ENCODE measurements around the gene POC1B. TPM values are rescaled to one million over a fixed set of nuclear protein-coding genes. Genes with fewer than 3 reads are reported as not detected.

The POC1B gene
- total RNA-seq, 1 donor from 2014 or later, result 6.7 TPM

Other genes starting within 250 kb of the POC1B start
- 31.5 TPM for gene DUSP6, start 173.5 kb downstream of the POC1B start, total RNA-seq
- 2.7 TPM for gene GALNT4, start 1.3 kb downstream of the POC1B start, total RNA-seq
- gene ATP2B1, start 182.8 kb upstream of the POC1B start, total RNA-seq, result 12.3 TPM